Measurements from ENCODE around the gene SGCA. TPM values are rescaled to one million over a fixed set of nuclear protein-coding genes. Genes with fewer than 3 reads are reported as not detected.
A peak's percentile ranks its signal among the peaks of the same experiment; 100 is the strongest.

The SGCA gene
- total RNA-seq, 1 donor from 2014 or later, result 78.5 TPM

DNA sequence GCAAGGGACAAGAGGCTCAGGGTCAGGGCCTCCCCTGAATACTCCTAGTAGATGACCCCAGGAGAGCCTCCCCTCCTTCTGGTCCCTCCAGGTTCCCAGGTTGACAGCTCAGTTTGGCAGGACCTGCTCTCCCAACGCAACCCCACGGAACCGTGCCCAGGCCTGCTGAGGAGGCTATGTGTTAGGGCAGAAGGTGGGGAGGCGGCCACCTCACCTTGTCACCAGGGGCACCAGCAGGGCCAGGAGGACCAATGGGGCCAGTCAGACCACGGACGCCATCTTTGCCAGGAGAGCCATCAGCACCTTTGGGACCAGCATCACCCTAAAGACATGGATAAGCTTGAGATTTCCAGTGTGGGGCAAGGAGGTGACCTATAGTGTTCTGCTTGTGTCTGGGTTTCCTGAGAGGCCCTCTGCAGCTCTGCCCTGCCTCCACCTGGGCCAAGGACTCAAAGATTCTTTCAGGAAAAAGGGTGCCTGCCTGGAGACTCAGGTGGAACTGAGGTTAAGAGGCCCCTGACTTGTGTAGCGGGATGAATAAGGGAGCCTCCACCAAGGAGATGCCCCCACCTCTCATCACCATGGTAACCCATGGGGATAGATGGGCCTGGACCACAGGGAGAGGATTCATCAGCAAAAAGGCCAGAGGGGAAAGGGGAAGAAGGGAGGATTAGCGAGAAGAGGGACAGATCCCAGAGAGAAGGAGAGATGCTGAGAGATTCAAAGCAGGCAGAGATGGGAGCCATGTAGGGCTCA lies 25.0 kb downstream of the SGCA start:
- no peak for DNase-seq (ENCODE audit: low spot score in 2 of 2)
- intact Hi-C loops (cut with DNase I), result no loop called here
- no peak for TF ChIP-seq CTCF (IDR thresholded peaks at IDR 0.05)
- H3K36me3 ChIP-seq, result peaks cover 91 to 96% of the 10 kb centered on the region in 2 donors
- no peaks in the 10 kb centered on the region for H3K9me3 ChIP-seq
- no peak overlapping the region for H3K4me3 ChIP-seq
- H3K27ac ChIP-seq, result peak overlapping the region; percentile 97 to 99
- H3K27me3 ChIP-seq, result no peaks in the 10 kb centered on the region
- H3K4me1 ChIP-seq, result peaks cover 0 to 16% of the 10 kb centered on the region in 2 donors

GRCh38 chr17:50191359-50192143 lies 25.7 kb downstream of the SGCA start:
- intact Hi-C loops (cut with DNase I), result no loop called here
- DNase-seq (ENCODE audit: low spot score in 2 of 2), result no peak
- Histone ChIP-seq H3K4me1 (peaks cover 3 to 22% of the 10 kb centered on the region in 2 donors), H3K4me3 (no peak overlapping the region), H3K9me3 (no peaks in the 10 kb centered on the region), H3K36me3 (peaks cover 91 to 96% of the 10 kb centered on the region in 2 donors), H3K27ac (peak overlapping the region; percentile 97 to 99), H3K27me3 (no peaks in the 10 kb centered on the region)
- TF ChIP-seq CTCF (IDR thresholded peaks at IDR 0.05), result no peak

GRCh38 chr17:50192144-50192617 lies 26.4 kb downstream of the SGCA start:
- Histone ChIP-seq H3K9me3 (no peaks in the 10 kb centered on the region), H3K27ac (peak overlapping the region; percentile 97 to 99), H3K36me3 (peaks cover 90 to 97% of the 10 kb centered on the region in 2 donors), H3K4me1 (peaks cover 7 to 28% of the 10 kb centered on the region in 2 donors), H3K27me3 (no peaks in the 10 kb centered on the region), H3K4me3 (no peak overlapping the region)
- intact Hi-C loops (cut with DNase I), result no loop called here
- no peak for DNase-seq (ENCODE audit: low spot score in 2 of 2)
- no peak for TF ChIP-seq CTCF (IDR thresholded peaks at IDR 0.05)

- H3K9me3 ChIP-seq, result no peaks in the 10 kb centered on the region
- H3K4me1 ChIP-seq, result peaks cover 8 to 34% of the 10 kb centered on the region in 2 donors
- H3K36me3 ChIP-seq, result peaks cover 95 to 100% of the 10 kb centered on the region in 2 donors
These were observed 26.9 kb downstream of the SGCA start for GRCh38 chr17:50192618-50193291.

More at GRCh38 chr17:50192618-50193291, 26.9 kb downstream of the SGCA start:
- no peak for TF ChIP-seq CTCF (IDR thresholded peaks at IDR 0.05)
- H3K4me3 ChIP-seq, result no peak overlapping the region
- intact Hi-C loops (cut with DNase I), result no loop called here
- H3K27ac ChIP-seq, result peak overlapping the region; percentile 97 to 99
- no peak for DNase-seq (ENCODE audit: low spot score in 2 of 2)
- H3K27me3 ChIP-seq, result no peaks in the 10 kb centered on the region
